ENCODE measurements around the gene TSPEAR.

TSPEAR gene

GRCh38 chr21:44710756-44711326 lies 531 bp downstream of the TSPEAR start:
- Histone ChIP-seq H3K4me2 (ENCODE audit: low read length) (no peak overlapping the region), H3K36me3 (ENCODE audit: insufficient read depth, low read length) (no peaks in the 10 kb centered on the region), H3F3A (ENCODE audit: insufficient read depth, low read length) (no peaks in the 10 kb centered on the region), H3K9me2 (ENCODE audit: low read depth, low read length) (no peaks in the 10 kb centered on the region), H3K9ac (ENCODE audit: low read length) (no peak overlapping the region), H4K20me1 (ENCODE audit: insufficient read depth, low read length) (no peaks in the 10 kb centered on the region), H2AFZ (ENCODE audit: low read length) (no peak overlapping the region), H3K4me3 (ENCODE audit: low read depth, low read length, poor library complexity, severe bottlenecking) (no peak overlapping the region), H3K79me2 (ENCODE audit: insufficient read depth, low read length) (no peaks in the 10 kb centered on the region), H3K27ac (ENCODE audit: low read depth, low read length, poor library complexity, severe bottlenecking) (no peak overlapping the region), H3K27me3 (ENCODE audit: insufficient read depth, low read length) (0 out of 2 replicates have a peak, but pooled peaks cover 4% of the 10 kb centered on the region), H3K9me3 (ENCODE audit: low read length) (no peaks in the 10 kb centered on the region), H3K4me1 (ENCODE audit: insufficient read depth, low read length, severe bottlenecking) (no peaks in the 10 kb centered on the region)
- TF ChIP-seq CTCF (IDR thresholded peaks at IDR 0.05; ENCODE audit: low read length), result no peak
- TF ChIP-seq EZH2 (IDR thresholded peaks at IDR 0.05; ENCODE audit: borderline replicate concordance, low read length), result no peak

DNA sequence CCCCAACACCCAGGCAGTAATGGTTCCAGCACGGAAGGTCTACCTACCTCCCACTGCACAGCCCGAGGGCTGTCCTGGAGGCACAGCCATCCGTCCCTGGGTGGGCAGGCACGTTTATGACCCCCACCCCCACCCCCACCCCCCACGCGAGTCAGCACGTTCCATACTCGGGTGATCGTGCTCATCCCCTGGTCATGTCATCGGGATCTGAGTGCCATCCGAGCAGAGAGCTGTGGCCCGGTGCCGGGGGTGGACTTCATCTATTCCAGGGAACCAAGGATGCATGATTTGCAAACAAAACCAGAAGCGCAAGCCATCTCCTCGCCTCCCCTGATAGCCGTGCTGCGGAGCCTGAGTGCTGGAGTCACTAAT lies 1.1 kb downstream of the TSPEAR start:
- H4K20me1 ChIP-seq (ENCODE audit: insufficient read depth, low read length), result no peaks in the 10 kb centered on the region
- no peaks in the 10 kb centered on the region for H3K9me3 ChIP-seq (ENCODE audit: low read length)
- H3K36me3 ChIP-seq (ENCODE audit: insufficient read depth, low read length), result no peaks in the 10 kb centered on the region
- H3K9me2 ChIP-seq (ENCODE audit: low read depth, low read length), result no peaks in the 10 kb centered on the region
- 0 out of 2 replicates have a peak, but pooled peaks cover 4% of the 10 kb centered on the region for H3K27me3 ChIP-seq (ENCODE audit: insufficient read depth, low read length)
- no peak overlapping the region for H3K4me3 ChIP-seq (ENCODE audit: low read depth, low read length, poor library complexity, severe bottlenecking)
- H3K4me1 ChIP-seq (ENCODE audit: insufficient read depth, low read length, severe bottlenecking), result no peaks in the 10 kb centered on the region
- no peaks in the 10 kb centered on the region for H3K79me2 ChIP-seq (ENCODE audit: insufficient read depth, low read length)
- H3K27ac ChIP-seq (ENCODE audit: low read depth, low read length, poor library complexity, severe bottlenecking), result no peak overlapping the region
- no peak for TF ChIP-seq CTCF (IDR thresholded peaks at IDR 0.05; ENCODE audit: low read length)
- no peak for TF ChIP-seq EZH2 (IDR thresholded peaks at IDR 0.05; ENCODE audit: borderline replicate concordance, low read length)
- no peak overlapping the region for H3K9ac ChIP-seq (ENCODE audit: low read length)
- H3F3A ChIP-seq (ENCODE audit: insufficient read depth, low read length), result no peaks in the 10 kb centered on the region
- no peak overlapping the region for H3K4me2 ChIP-seq (ENCODE audit: low read length)
- H2AFZ ChIP-seq (ENCODE audit: low read length), result no peak overlapping the region

GRCh38 chr21:44709426-44710293 lies 1.7 kb downstream of the TSPEAR start:
- H3K4me3 ChIP-seq (ENCODE audit: low read depth, low read length, poor library complexity, severe bottlenecking), result no peak overlapping the region

More at GRCh38 chr21:44709426-44710293, 1.7 kb downstream of the TSPEAR start:
- no peaks in the 10 kb centered on the region for H4K20me1 ChIP-seq (ENCODE audit: insufficient read depth, low read length)
- no peak overlapping the region for H2AFZ ChIP-seq (ENCODE audit: low read length)
- no peak for TF ChIP-seq EZH2 (IDR thresholded peaks at IDR 0.05; ENCODE audit: borderline replicate concordance, low read length)
- TF ChIP-seq CTCF (IDR thresholded peaks at IDR 0.05; ENCODE audit: low read length), result no peak
- H3K27ac ChIP-seq (ENCODE audit: low read depth, low read length, poor library complexity, severe bottlenecking), result no peak overlapping the region
- no peaks in the 10 kb centered on the region for H3K9me3 ChIP-seq (ENCODE audit: low read length)
- H3K4me2 ChIP-seq (ENCODE audit: low read length), result no peak overlapping the region
- no peaks in the 10 kb centered on the region for H3K36me3 ChIP-seq (ENCODE audit: insufficient read depth, low read length)
- H3K4me1 ChIP-seq (ENCODE audit: insufficient read depth, low read length, severe bottlenecking), result no peaks in the 10 kb centered on the region
- H3F3A ChIP-seq (ENCODE audit: insufficient read depth, low read length), result no peaks in the 10 kb centered on the region
- no peaks in the 10 kb centered on the region for H3K79me2 ChIP-seq (ENCODE audit: insufficient read depth, low read length)
- H3K9ac ChIP-seq (ENCODE audit: low read length), result no peak overlapping the region
- H3K27me3 ChIP-seq (ENCODE audit: insufficient read depth, low read length), result 0 out of 2 replicates have a peak, but pooled peaks cover 4% of the 10 kb centered on the region
- no peaks in the 10 kb centered on the region for H3K9me2 ChIP-seq (ENCODE audit: low read depth, low read length)
